Stimulated activated CD8-positive, alpha-beta memory T cell treated with anti-CD3 and anti-CD28 coated beads, Interleukin-7, amount 100 ng/mL, for 1 hour (primary cell): ENCODE data around the gene OGFRL1.

Source experiments
- DNase-seq, 2 donors: peaks; one replicate each; pipeline ENCODE4 v3.0.0-alpha.2; 2020; ENCODE audit warnings: low read depth in 2 of 2

The OGFRL1 gene

GRCh38 chr6:71287038-71287437 lies 1.6 kb upstream of the OGFRL1 start:
- no peak for DNase-seq

GRCh38 chr6:71287926-71288227 lies 734 bp upstream of the OGFRL1 start:
- DNase-seq: no peak

- DNase-seq: no peak
These were observed 609 bp downstream of the OGFRL1 start for GRCh38 chr6:71289039-71289801.

GRCh38 chr6:71289802-71290175 lies 1.2 kb downstream of the OGFRL1 start:
- no peak for DNase-seq

- DNase-seq: no peak
These were observed 2.0 kb downstream of the OGFRL1 start for GRCh38 chr6:71290611-71291010.

GRCh38 chr6:71292001-71292400 lies 3.4 kb downstream of the OGFRL1 start:
- no peak for DNase-seq

DNA sequence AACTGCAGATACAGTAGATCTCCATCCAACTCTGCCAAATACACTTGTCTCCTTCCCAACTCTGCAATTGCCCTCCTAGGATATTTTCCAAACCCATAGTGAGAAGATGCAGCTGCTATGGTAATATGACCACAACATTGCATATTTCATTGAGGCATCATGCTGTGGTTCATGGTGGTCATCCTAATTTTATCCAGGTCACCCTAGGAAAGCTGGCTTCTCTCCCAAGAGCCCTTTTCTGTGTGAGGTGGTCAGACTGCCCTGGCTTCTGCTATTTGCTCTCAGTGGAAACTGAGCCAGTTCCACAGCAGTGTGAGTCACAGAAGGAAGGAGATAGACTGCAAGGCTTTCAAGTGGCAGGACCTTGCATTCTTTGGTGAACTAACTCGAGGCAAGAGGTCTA lies 5.5 kb downstream of the OGFRL1 start:
- DNase-seq: no peak

DNA sequence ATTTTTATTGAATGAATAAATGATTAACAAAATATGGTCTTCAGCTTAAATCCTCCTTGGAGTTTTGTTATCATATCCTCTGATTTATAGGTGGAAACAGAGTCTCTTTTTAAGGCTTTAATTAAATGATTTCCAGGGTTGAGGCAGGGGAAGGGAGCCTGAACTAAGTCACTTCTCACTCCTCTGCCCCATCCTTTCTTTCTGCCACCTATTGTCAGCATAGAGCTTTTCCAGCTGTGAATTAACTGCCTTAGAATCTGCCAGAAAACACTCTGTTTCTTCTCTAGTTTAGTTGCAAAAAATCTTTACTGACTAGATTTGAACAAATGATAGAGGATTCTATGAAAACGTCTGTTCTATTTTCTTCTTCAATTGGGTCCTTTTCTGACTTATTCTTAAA lies 9.8 kb downstream of the OGFRL1 start:
- DNase-seq: no peak

- DNase-seq: no peak
These were observed 11.2 kb downstream of the OGFRL1 start for GRCh38 chr6:71299541-71300470.

GRCh38 chr6:71300561-71301168 lies 12.1 kb downstream of the OGFRL1 start:
- DNase-seq: no peak

DNA sequence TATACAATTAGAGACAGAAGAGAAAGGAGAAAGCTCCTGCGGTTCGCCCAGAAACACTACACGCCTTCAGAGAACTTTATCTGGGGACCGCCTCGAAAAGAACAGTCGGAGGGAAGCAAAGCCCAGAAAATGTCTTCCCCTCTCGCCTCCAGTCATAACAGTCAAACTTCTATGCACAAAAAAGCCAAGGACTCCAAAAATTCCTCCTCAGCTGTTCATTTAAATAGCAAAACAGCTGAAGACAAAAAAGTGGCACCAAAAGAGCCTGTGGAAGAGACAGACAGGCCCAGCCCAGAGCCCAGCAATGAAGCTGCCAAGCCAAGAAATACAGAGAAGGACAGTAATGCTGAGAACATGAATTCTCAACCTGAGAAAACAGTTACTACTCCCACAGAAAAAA lies 12.9 kb downstream of the OGFRL1 start:
- DNase-seq: no peak

- DNase-seq: no peak
These were observed 21.0 kb downstream of the OGFRL1 start for GRCh38 chr6:71309656-71310055.

DNA sequence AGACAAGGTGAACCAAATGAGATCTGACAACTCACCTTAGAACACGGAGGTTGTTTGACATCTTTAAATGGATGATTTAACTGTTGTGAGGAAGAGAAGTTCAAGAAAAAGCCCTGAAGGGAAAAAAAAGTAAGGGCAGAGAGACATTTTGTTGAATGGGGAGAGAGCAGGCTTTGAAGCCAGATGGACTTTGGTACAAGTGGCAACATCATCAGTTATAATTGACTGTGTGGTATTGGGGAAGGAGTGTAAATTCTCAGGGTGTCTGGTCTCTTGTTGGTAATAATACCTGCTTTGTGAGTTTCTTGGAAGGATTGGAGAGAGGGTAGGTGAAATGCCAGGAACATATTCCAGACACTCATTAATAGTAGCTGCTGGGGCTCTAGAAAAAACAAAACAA lies 21.6 kb downstream of the OGFRL1 start:
- DNase-seq: no peak

GRCh38 chr6:71312089-71312488 lies 23.5 kb downstream of the OGFRL1 start:
- DNase-seq: no peak

GRCh38 chr6:71317441-71317840 lies 28.8 kb downstream of the OGFRL1 start:
- DNase-seq: no peak

DNA sequence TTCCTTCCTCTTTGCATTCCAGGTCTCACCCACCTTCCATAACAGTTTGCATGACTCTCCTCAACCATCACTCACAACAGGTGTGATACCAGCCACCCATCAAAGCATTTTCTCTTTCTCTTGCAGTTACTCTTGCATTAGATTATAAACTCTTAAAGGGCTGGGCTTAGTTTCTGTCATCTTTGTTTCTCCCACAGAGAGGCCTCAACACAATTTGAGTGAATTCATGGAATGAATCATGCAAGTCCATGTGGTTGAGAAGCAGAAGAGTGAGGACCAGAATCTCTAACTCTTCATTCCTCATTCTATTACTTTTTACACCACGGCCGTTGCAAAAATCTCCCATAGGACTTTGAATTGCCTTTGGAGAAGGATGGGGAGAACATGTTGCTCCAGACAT lies 31.4 kb downstream of the OGFRL1 start:
- no peak for DNase-seq

- DNase-seq: no peak
These were observed 32.7 kb downstream of the OGFRL1 start for GRCh38 chr6:71321314-71321713.

- no peak for DNase-seq
These were observed 35.7 kb downstream of the OGFRL1 start for GRCh38 chr6:71324194-71324785.

- no peak for DNase-seq
These were observed 38.0 kb downstream of the OGFRL1 start for GRCh38 chr6:71326611-71327010.

- no peak for DNase-seq
These were observed 41.9 kb downstream of the OGFRL1 start for GRCh38 chr6:71330501-71330900.

GRCh38 chr6:71332012-71332411 lies 43.4 kb downstream of the OGFRL1 start:
- DNase-seq: no peak

DNA sequence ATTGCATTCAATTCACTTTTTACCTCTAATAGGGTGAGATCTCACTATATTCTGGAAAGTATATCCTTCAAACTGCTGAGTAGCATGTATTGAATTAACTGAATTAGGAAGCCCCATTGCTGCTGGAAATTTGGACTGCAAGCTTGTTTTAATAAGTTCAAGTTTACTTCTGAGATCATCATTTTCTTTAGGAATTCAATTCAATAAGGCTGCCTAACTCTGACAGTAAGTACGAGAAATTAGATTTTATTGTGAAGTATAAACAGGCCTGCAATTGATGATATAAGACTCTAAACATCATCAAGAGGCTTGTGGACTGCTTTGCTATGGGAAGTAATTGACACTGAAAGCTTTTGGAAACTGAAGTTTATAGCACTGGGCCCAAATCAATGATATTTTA lies 44.4 kb downstream of the OGFRL1 start:
- no peak for DNase-seq
